Measurements from ENCODE around the gene HTD2. TPM values are rescaled to one million over a fixed set of nuclear protein-coding genes. Genes with fewer than 3 reads are reported as not detected.

HTD2 gene
- polyA plus RNA-seq, 1 experiment, result 5.2 TPM

DNA sequence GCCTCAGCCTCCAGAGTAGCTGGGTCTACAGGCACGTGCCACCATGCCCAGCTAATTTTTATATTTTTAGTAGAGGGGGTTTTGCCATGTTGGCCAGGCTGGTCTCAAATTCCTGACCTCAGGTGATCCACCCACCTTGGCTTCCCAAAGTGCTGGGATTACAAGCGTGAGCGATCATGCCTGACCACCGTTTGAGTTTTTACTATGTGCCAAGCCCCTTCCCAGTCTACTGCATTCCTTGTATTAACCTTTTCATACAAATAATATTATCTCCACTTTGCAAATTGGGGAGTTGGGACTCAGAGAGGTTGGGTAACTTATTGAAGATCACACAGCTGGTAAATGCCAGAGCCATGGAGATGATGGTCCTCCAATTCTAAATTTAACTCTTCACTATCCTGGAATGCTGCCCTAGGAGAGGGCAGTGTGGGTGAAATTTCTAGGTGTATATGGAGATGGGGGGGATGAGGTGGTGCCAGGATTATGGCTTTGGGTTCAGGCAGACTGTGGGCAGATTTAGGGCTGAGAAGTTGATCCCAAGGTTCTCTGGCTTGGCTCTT is 25.4 kb downstream of the HTD2 start:
- no peak overlapping the region for H3K4me3 ChIP-seq (ENCODE audit: low read depth, low read length)
- H3K36me3 ChIP-seq (ENCODE audit: control insufficient read depth, insufficient read depth, low read length), result no peaks in the 10 kb centered on the region
- TF ChIP-seq CTCF (IDR thresholded peaks at IDR 0.05; ENCODE audit: insufficient read depth, low read depth, low read length), result no peak
- ChIA-PET CTCF (interaction anchor here (5.5 kb wide), 1 partner anchor 84 kb away, joined by 20 read pairs; no protein-coding TSS in a partner anchor), POLR2A (interaction anchor here (0.6 kb wide), 1 partner anchor 34 kb away, joined by 3 read pairs; no protein-coding TSS in a partner anchor)
- no peaks in the 10 kb centered on the region for H3K27me3 ChIP-seq (ENCODE audit: control insufficient read depth, insufficient read depth, low read length)
- no peak for DNase-seq (ENCODE audit: low read depth)

GRCh38 chr3:58332575-58333188 is 26.4 kb downstream of the HTD2 start, which contains the start of gene PXK:
TSS of gene PXK (plus strand) at chr3:58332892. CDS start at chr3:58332989, 97 bp downstream.
- peak; percentile 3; the same call in 1 of the 2 replicates for TF ChIP-seq CTCF (IDR thresholded peaks at IDR 0.05; ENCODE audit: insufficient read depth, low read depth, low read length)
- DNase-seq (ENCODE audit: low read depth), result no peak
- Histone ChIP-seq H3K4me3 (ENCODE audit: low read depth, low read length) (peak within 1 kb of the TSS; percentile 77), H3K27me3 (ENCODE audit: control insufficient read depth, insufficient read depth, low read length) (no peaks in the 10 kb centered on the region), H3K36me3 (ENCODE audit: control insufficient read depth, insufficient read depth, low read length) (no peaks in the 10 kb centered on the region)
- CTCF ChIA-PET, result interaction anchor here (0.9 to 5.5 kb wide), 8 partner anchors 11 to 160 kb away, joined by 3 to 20 read pairs (median 4); partner anchors contain the start of genes HTD2, KCTD6 and RPP14
- POLR2A ChIA-PET, result interaction anchor here (0.6 to 0.9 kb wide), 2 partner anchors 27 to 59 kb away, joined by 3 to 6 read pairs; partner anchors contain the start of gene RPP14

GRCh38 chr3:58333206-58334012 is 27.1 kb downstream of the HTD2 start:
- no peak; the same call in 1 of the 2 replicates for TF ChIP-seq CTCF (IDR thresholded peaks at IDR 0.05; ENCODE audit: insufficient read depth, low read depth, low read length)
- ChIA-PET POLR2A (interaction anchor here (0.6 to 0.9 kb wide), 2 partner anchors 28 to 59 kb away, joined by 3 to 6 read pairs; partner anchors contain the start of gene RPP14), CTCF (interaction anchor here (0.9 to 5.5 kb wide), 8 partner anchors 11 to 159 kb away, joined by 3 to 20 read pairs (median 4); partner anchors contain the start of genes HTD2, KCTD6 and RPP14)
- Histone ChIP-seq H3K4me3 (ENCODE audit: low read depth, low read length) (peak overlapping the region; percentile 77), H3K36me3 (ENCODE audit: control insufficient read depth, insufficient read depth, low read length) (no peaks in the 10 kb centered on the region), H3K27me3 (ENCODE audit: control insufficient read depth, insufficient read depth, low read length) (no peaks in the 10 kb centered on the region)
- DNase-seq (ENCODE audit: low read depth), result no peak

DNA sequence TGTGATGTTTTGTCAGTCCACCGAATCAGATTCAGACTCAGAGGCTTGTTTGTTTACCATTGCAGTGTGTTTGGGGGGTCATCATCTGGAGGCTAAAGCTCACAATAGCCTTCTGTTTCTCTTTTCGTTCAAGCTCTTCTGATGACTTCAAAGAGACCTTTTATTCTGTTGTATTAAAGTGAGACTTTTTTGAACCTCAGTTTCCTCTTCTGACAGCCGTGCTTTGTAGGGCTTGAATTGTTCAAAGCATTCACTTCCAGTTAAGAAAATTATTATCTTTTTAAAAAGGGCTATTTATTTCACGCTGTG is 27.6 kb downstream of the HTD2 start:
- no peak for TF ChIP-seq CTCF (IDR thresholded peaks at IDR 0.05; ENCODE audit: insufficient read depth, low read depth, low read length)
- Histone ChIP-seq H3K27me3 (ENCODE audit: control insufficient read depth, insufficient read depth, low read length) (no peaks in the 10 kb centered on the region), H3K36me3 (ENCODE audit: control insufficient read depth, insufficient read depth, low read length) (no peaks in the 10 kb centered on the region), H3K4me3 (ENCODE audit: low read depth, low read length) (peak overlapping the region; percentile 77)
- no peak for DNase-seq (ENCODE audit: low read depth)
- ChIA-PET CTCF (interaction anchor here (1.5 to 5.5 kb wide), 4 partner anchors 12 to 158 kb away, joined by 3 to 20 read pairs (median 16); partner anchors contain the start of genes HTD2, KCTD6 and RPP14), POLR2A (no interaction called here)
